Tibial nerve (tissue), 3 donors: Measurements from ENCODE around the gene GPC5.

Experiments used
- CTCF ChIP-seq, 5 experiments: fragments of 200-600 bp in 3 of 5; fragments of 450-650 bp in 2 of 5; sonication (generic) in 3 of 5; IDR thresholded peaks; one replicate each; pipeline ENCODE4 v1.5.1; 2016 to 2019; ENCODE audit warnings: antibody characterized with exemption in 5 of 5, mild to moderate bottlenecking in 3 of 5, moderate library complexity in 2 of 5
- POLR2A ChIP-seq, 2 donors: fragments of 450-650 bp; IDR thresholded peaks; one replicate each; pipeline ENCODE4 v1.6.1; 2017; ENCODE audit warnings: antibody characterized with exemption in 2 of 2, mild to moderate bottlenecking in 2 of 2, moderate library complexity in 2 of 2

- TF ChIP-seq CTCF (IDR thresholded peaks at IDR 0.05) (peak; percentile 42 to 64 (median 59)), POLR2A (IDR thresholded peaks at IDR 0.05) (no peak)
Observed at GRCh38 chr13:91722267-91722884, 324.0 kb downstream of the GPC5 start.
